Caco-2 (cell line): Measurements from ENCODE around the gene SMARCC1. TPM values are rescaled to one million over a fixed set of nuclear protein-coding genes. Genes with fewer than 3 reads are reported as not detected.

Source experiments
- BruUV-seq: library from RNA; stranded (reverse); fragments of 400-500 nt; replicated peaks from 2 replicates; lab custom pipeline; 2021; lab: Mats Ljungman, UMichigan
- CTCF ChIA-PET: fragments of 300-600 bp; sonication (Branson Sonifier 250); formaldehyde crosslinking; loops from one replicate; lab custom pipeline; 2022; ENCODE audit warnings: antibody characterized with exemption; lab: Charles Lee
- POLR2A ChIA-PET: fragments of 300-600 bp; sonication (Branson Sonifier 250); formaldehyde crosslinking; loops from one replicate; lab custom pipeline; 2022; ENCODE audit warnings: antibody characterized with exemption; lab: Charles Lee
- DNase-seq, 2 experiments: peaks; one replicate each; pipeline versions ENCODE4 v3.0.0 to v3.0.0-alpha.2; 2020 to 2022
- H3K27me3 ChIP-seq: replicated peaks from 2 replicates; pipeline ENCODE4 v1.6.0; 2011; ENCODE audit warnings: low read length; ENCODE audit not compliant: control insufficient read depth, insufficient read depth
- H3K36me3 ChIP-seq: 2 replicates; pipeline ENCODE4 v1.5.1; 2011; ENCODE audit warnings: low read length; ENCODE audit not compliant: control insufficient read depth, insufficient read depth
- H3K4me1 ChIP-seq: fragments of 250-450 bp; sonication (Bioruptor Pico); 2 replicates; pipeline ENCODE4 v1.5.1; 2020; ENCODE audit warnings: mild to moderate bottlenecking
- H3K4me3 ChIP-seq: 2 replicates; pipeline ENCODE4 v1.5.1; 2011; ENCODE audit warnings: low read depth, mild to moderate bottlenecking, control low read depth, low read length
- H3K9me3 ChIP-seq: fragments of 250-450 bp; sonication (Bioruptor Pico); 2 replicates; pipeline ENCODE4 v1.5.1; 2020; ENCODE audit warnings: mild to moderate bottlenecking, moderate library complexity
- H3K27ac Mint-ChIP-seq: one replicate; pipeline ENCODE4 v1.8.0; 2022; ENCODE audit warnings: mixed read lengths; ENCODE audit not compliant: unreplicated experiment
- H3K27me3 Mint-ChIP-seq: one replicate; pipeline ENCODE4 v1.8.0; 2022; ENCODE audit warnings: mixed read lengths; ENCODE audit not compliant: insufficient read depth, unreplicated experiment
- H3K36me3 Mint-ChIP-seq: one replicate; pipeline ENCODE4 v1.8.0; 2022; ENCODE audit warnings: mild to moderate bottlenecking, mixed read lengths; ENCODE audit not compliant: insufficient read depth, unreplicated experiment
- H3K4me1 Mint-ChIP-seq: one replicate; pipeline ENCODE4 v1.8.0; 2022; ENCODE audit warnings: low read depth, mixed read lengths; ENCODE audit not compliant: unreplicated experiment
- H3K4me3 Mint-ChIP-seq: one replicate; pipeline ENCODE4 v1.8.0; 2022; ENCODE audit warnings: mild to moderate bottlenecking, moderate library complexity, mixed read lengths; ENCODE audit not compliant: unreplicated experiment
- H3K9me3 Mint-ChIP-seq: one replicate; pipeline ENCODE4 v1.8.0; 2022; ENCODE audit warnings: mixed read lengths; ENCODE audit not compliant: unreplicated experiment
- intact Hi-C: fragments of 100-400 bp; cut with micrococcal nuclease; formaldehyde crosslinking; loops from one replicate; pipeline ENCODE4 v1.10.0; 2022; ENCODE audit not compliant: unreplicated experiment
- total RNA-seq: library from RNA; stranded (reverse); gene quantifications from 2 replicates; pipeline ENCODE4 v1.2.3, GENCODE V29; 2022
- TF ChIP-seq, protein P1 (sequence below), 2 experiments: fragments of 200-600 bp in 1 of 2; IDR thresholded peaks; 1 replicate in 1 of 2; 2 replicates in 1 of 2; pipeline versions ENCODE4 v1.5.1 to v1.8.0; 2011 to 2022; ENCODE audit warnings: antibody characterized with exemption in 1 of 2, control low read depth in 1 of 2, inconsistent platforms in 1 of 2, low read depth in 1 of 2, low read length in 1 of 2, mild to moderate bottlenecking in 1 of 2, moderate library complexity in 1 of 2; ENCODE audit not compliant: insufficient read depth in 1 of 2, severe bottlenecking in 1 of 2, unreplicated experiment in 1 of 2

Gene SMARCC1
- total RNA-seq, 1 experiment from 2014 or later, result 128 TPM

DNA sequence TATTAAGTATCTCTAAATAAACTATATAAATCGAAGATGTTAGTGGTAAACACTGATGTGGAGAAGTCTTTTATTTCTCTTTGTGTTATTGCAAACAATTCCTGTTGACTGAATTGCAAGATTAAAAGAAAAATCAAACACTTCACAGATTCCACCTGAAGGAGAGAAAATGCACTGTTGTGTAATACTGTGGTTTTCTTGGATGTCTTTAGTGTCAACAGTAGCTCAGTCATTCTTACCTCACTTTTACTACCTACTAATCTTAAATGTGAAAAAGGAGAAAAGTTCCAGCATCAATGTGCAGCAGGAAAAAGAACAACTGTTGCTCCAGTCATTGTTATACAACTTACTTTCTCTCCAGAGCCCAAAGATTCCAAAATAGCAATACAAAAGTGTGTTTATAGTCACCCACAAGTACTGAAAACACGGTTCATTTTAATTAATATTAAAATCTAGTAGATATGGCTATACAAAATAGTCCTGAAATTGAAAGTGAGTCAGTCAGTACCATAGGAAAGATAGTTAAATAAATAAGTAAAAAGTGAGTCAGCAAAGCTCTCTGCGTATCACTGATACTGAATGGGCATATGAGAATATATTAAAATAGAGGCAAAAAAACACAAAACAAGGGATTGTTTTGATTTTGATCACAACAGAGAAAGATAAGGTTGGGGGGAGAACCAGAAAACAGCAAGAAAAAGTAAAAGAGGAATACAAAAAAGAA is 112.5 kb downstream of the SMARCC1 start:
- Mint-ChIP-seq H3K4me1 (peaks cover 14% of the 10 kb centered on the region), H3K9me3 (no peaks in the 10 kb centered on the region), H3K27me3 (no peaks in the 10 kb centered on the region), H3K27ac (peak overlapping the region; percentile 11), H3K4me3 (no peak overlapping the region), H3K36me3 (peaks cover 51% of the 10 kb centered on the region)
- intact Hi-C loops, result loop anchor here (10.0 kb wide), 1 partner anchor 144 kb away; no protein-coding TSS in a partner anchor
- DNase-seq, result peak in 1 of 2 experiments; percentile 8
- no TSS peak for BruUV-seq
- H3K36me3 ChIP-seq, result no peaks in the 10 kb centered on the region
- H3K9me3 ChIP-seq, result no peaks in the 10 kb centered on the region
- H3K27me3 ChIP-seq, result no peaks in the 10 kb centered on the region
- ChIA-PET POLR2A (no interaction called here), CTCF (interaction anchor here (1.8 kb wide), 1 partner anchor 147 kb away, joined by 5 read pairs; no protein-coding TSS in a partner anchor)
- TF ChIP-seq, protein P1, sequence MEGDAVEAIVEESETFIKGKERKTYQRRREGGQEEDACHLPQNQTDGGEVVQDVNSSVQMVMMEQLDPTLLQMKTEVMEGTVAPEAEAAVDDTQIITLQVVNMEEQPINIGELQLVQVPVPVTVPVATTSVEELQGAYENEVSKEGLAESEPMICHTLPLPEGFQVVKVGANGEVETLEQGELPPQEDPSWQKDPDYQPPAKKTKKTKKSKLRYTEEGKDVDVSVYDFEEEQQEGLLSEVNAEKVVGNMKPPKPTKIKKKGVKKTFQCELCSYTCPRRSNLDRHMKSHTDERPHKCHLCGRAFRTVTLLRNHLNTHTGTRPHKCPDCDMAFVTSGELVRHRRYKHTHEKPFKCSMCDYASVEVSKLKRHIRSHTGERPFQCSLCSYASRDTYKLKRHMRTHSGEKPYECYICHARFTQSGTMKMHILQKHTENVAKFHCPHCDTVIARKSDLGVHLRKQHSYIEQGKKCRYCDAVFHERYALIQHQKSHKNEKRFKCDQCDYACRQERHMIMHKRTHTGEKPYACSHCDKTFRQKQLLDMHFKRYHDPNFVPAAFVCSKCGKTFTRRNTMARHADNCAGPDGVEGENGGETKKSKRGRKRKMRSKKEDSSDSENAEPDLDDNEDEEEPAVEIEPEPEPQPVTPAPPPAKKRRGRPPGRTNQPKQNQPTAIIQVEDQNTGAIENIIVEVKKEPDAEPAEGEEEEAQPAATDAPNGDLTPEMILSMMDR (IDR thresholded peaks at IDR 0.05; ENCODE audit: insufficient read depth in 1 of 2, low read depth in 1 of 2, low read length in 1 of 2, severe bottlenecking in 1 of 2, unreplicated experiment in 1 of 2), result no peak
- H3K4me1 ChIP-seq, result peaks cover 23% of the 10 kb centered on the region
- no peak overlapping the region for H3K4me3 ChIP-seq

DNA sequence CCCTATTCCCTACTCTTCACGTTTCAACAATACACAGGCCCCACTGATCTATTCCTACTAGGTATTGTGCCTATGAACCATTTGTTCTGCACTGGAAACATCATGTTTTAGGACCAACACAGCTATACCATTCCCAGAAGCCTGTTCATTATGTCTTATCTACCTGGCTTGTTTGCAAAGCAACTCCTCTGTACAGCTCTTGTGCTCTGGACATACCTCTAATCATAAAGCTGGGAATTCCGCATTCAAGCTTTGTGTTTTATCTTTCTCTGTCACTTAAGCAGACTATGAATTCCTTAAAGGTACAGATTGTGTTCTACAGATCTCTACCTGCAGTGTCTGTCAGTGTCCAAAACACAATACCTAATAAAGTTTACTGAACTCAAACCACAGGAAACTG is 115.6 kb downstream of the SMARCC1 start:
- peak overlapping the region; percentile 37 for H3K27ac Mint-ChIP-seq
- TF ChIP-seq, protein P1 (IDR thresholded peaks at IDR 0.05; ENCODE audit: insufficient read depth in 1 of 2, low read depth in 1 of 2, low read length in 1 of 2, severe bottlenecking in 1 of 2, unreplicated experiment in 1 of 2), result no peak
- CTCF ChIA-PET, result interaction anchor here (0.7 to 1.2 kb wide), 5 partner anchors 23 to 485 kb away, joined by 3 to 7 read pairs (median 3); no protein-coding TSS in a partner anchor
- H3K27me3 ChIP-seq, result no peaks in the 10 kb centered on the region
- peak overlapping the region; percentile 44 for H3K4me3 Mint-ChIP-seq
- no peaks in the 10 kb centered on the region for H3K27me3 Mint-ChIP-seq
- peaks cover 23% of the 10 kb centered on the region for H3K4me1 ChIP-seq
- no peaks in the 10 kb centered on the region for H3K9me3 Mint-ChIP-seq
- H3K36me3 Mint-ChIP-seq, result peaks cover 50% of the 10 kb centered on the region
- DNase-seq, result peak; percentile 38 to 58
- H3K36me3 ChIP-seq, result 0 out of 2 replicates have a peak, but pooled peaks cover 2% of the 10 kb centered on the region
- no peak overlapping the region for H3K4me3 ChIP-seq
- POLR2A ChIA-PET, result interaction anchor here (0.6 to 0.7 kb wide), 6 partner anchors 48 to 997 kb away, joined by 3 to 11 read pairs (median 4); no protein-coding TSS in a partner anchor
- no peaks in the 10 kb centered on the region for H3K9me3 ChIP-seq
- intact Hi-C loops, result loop anchor here (10.0 kb wide), 1 partner anchor 141 kb away; no protein-coding TSS in a partner anchor
- BruUV-seq, result no TSS peak
- peaks cover 14% of the 10 kb centered on the region for H3K4me1 Mint-ChIP-seq

DNA sequence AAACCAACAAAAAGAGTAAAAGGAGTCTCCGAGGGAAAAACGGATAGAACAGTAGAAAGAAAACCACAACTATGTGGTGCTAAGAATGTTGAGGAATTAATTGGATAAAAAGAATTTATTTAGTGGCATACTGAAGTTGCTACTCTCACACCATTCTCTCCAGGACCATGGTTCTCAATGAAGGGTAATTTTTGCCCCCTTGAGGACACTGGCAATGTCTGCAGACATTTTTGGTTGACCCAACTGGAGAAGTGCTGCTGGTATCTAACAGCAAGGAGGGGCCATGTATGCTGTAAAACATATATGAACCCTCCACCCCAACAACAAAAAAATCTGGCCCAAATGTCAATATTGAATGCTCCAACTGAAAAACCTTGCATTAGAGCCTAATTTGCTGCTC is 117.2 kb downstream of the SMARCC1 start:
- no TSS peak for BruUV-seq
- POLR2A ChIA-PET, result no interaction called here
- no peaks in the 10 kb centered on the region for H3K27me3 ChIP-seq
- H3K36me3 ChIP-seq, result 0 out of 2 replicates have a peak, but pooled peaks cover 2% of the 10 kb centered on the region
- no peak overlapping the region for H3K4me3 Mint-ChIP-seq
- no peaks in the 10 kb centered on the region for H3K27me3 Mint-ChIP-seq
- H3K36me3 Mint-ChIP-seq, result peaks cover 66% of the 10 kb centered on the region
- peaks cover 11% of the 10 kb centered on the region for H3K4me1 Mint-ChIP-seq
- peaks cover 23% of the 10 kb centered on the region for H3K4me1 ChIP-seq
- DNase-seq, result peak in 1 of 2 experiments; percentile 19
- intact Hi-C loops, result loop anchor here (10.0 kb wide), 1 partner anchor 140 kb away; no protein-coding TSS in a partner anchor
- no peaks in the 10 kb centered on the region for H3K9me3 Mint-ChIP-seq
- no peak overlapping the region for H3K4me3 ChIP-seq
- CTCF ChIA-PET, result no interaction called here
- H3K27ac Mint-ChIP-seq, result no peak overlapping the region
- TF ChIP-seq, protein P1 (IDR thresholded peaks at IDR 0.05; ENCODE audit: insufficient read depth in 1 of 2, low read depth in 1 of 2, low read length in 1 of 2, severe bottlenecking in 1 of 2, unreplicated experiment in 1 of 2), result peak in 1 of 2 experiments; percentile 25
- no peaks in the 10 kb centered on the region for H3K9me3 ChIP-seq
